ENCODE data around the gene MYORG. TPM values are rescaled to one million over a fixed set of nuclear protein-coding genes. Genes with fewer than 3 reads are reported as not detected.
A peak's percentile ranks its signal among the peaks of the same experiment; 100 is the strongest.

Gene MYORG
- total RNA-seq, 1 experiment from 2014 or later = 5.6 TPM

DNA sequence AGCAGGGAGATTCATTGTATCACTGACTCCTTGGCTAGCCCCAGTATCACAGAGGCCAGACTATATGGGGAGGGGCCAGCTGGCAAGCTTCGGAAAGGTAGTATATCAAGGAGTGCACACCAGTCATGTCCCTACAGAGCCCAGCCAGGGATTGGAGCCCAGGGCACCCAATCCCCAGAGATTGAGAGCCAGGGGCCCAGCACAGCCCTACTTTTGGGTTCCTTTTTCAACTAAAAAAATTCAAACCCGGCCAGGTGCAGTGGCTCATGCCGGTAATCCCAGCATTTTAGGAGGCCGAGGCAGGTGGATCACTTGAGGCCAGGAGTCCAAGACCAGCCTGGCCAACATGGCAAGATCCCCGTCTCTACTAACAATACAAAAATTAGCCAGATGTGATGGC lies 5.4 kb upstream of the MYORG start:
- Histone ChIP-seq H3K14ac (ENCODE audit: insufficient read depth, low read length) (no peak overlapping the region), H3K79me1 (ENCODE audit: insufficient read depth, low read depth, low read length, poor library complexity, severe bottlenecking) (no peaks in the 10 kb centered on the region), H3K18ac (ENCODE audit: insufficient read length, low read depth, low read length) (no peak overlapping the region), H3K4ac (ENCODE audit: low read depth, low read length) (no peak overlapping the region), H3K79me2 (ENCODE audit: insufficient read depth, low read length) (no peaks in the 10 kb centered on the region), H2BK12ac (ENCODE audit: insufficient read length, low read depth, low read length) (no peak overlapping the region), H2AK5ac (ENCODE audit: insufficient read length, low read length) (no peak overlapping the region), H2BK20ac (ENCODE audit: low read depth, low read length, poor library complexity, severe bottlenecking) (no peak overlapping the region), H3K23ac (ENCODE audit: insufficient read length, low read depth, low read length) (no peak overlapping the region), H3K27me3 (ENCODE audit: insufficient read depth, low read length) (peaks cover 2% of the 10 kb centered on the region; the same call in 1 of the 2 replicates), H2AFZ (ENCODE audit: low read length) (no peak overlapping the region), H4K91ac (ENCODE audit: insufficient read length, low read depth, low read length) (no peak overlapping the region), H3K23me2 (ENCODE audit: insufficient read length, low read depth, low read length, poor library complexity, severe bottlenecking) (peaks cover 25% of the 10 kb centered on the region), H2BK5ac (ENCODE audit: insufficient read length, low read length) (no peak overlapping the region), H2BK120ac (ENCODE audit: low read depth, low read length, poor library complexity, severe bottlenecking) (no peak overlapping the region), H3K9me3 (ENCODE audit: control insufficient read depth, low read depth, low read length) (no peaks in the 10 kb centered on the region), H3K4me2 (ENCODE audit: insufficient read depth, insufficient read length, low read length) (no peak overlapping the region), H3K9ac (ENCODE audit: extremely low read depth, insufficient read length, low read length) (no peak overlapping the region), H4K5ac (ENCODE audit: insufficient read length, low read depth, low read length) (no peak overlapping the region), H3T11ph (ENCODE audit: low read length) (no peak overlapping the region), H4K20me1 (ENCODE audit: control insufficient read depth, insufficient read depth, insufficient read length) (no peaks in the 10 kb centered on the region), H3K4me1 (ENCODE audit: insufficient read depth, low read length) (no peaks in the 10 kb centered on the region), H2BK15ac (ENCODE audit: low read depth, low read length) (no peak overlapping the region; the same call in 1 of the 2 replicates), H3K56ac (ENCODE audit: insufficient read length, low read depth, low read length) (no peak overlapping the region), H3K27ac (ENCODE audit: insufficient read length, low read depth, low read length) (no peak overlapping the region), H4K8ac (replicated peaks; ENCODE audit: insufficient read length, low read depth, low read length) (no peak overlapping the region)
- DNase-seq = peak; percentile 22
- Mint-ChIP-seq H3K36me3 (ENCODE audit: insufficient read depth in 1 of 3, low read depth in 3 of 3) (no peaks in the 10 kb centered on the region; a peak in 1 of 7 replicates), H3K27me3 (ENCODE audit: low read depth) (peaks cover 61% of the 10 kb centered on the region), H3K4me1 (peaks cover 9 to 23% of the 10 kb centered on the region in 2 experiments), H3K4me3 (peak overlapping the region in 1 of 2 experiments; percentile 95; a peak in 2 of 5 replicates), H3K9me3 (no peaks in the 10 kb centered on the region), H3K27ac (no peak overlapping the region; a peak in 1 of 7 replicates)
- WGBS (ENCODE audit: extremely low coverage, insufficient read length, low lambda C conversion rate) = no CpG with 5 or more reads among the region's 5 CpGs
- TF ChIP-seq, protein P1, sequence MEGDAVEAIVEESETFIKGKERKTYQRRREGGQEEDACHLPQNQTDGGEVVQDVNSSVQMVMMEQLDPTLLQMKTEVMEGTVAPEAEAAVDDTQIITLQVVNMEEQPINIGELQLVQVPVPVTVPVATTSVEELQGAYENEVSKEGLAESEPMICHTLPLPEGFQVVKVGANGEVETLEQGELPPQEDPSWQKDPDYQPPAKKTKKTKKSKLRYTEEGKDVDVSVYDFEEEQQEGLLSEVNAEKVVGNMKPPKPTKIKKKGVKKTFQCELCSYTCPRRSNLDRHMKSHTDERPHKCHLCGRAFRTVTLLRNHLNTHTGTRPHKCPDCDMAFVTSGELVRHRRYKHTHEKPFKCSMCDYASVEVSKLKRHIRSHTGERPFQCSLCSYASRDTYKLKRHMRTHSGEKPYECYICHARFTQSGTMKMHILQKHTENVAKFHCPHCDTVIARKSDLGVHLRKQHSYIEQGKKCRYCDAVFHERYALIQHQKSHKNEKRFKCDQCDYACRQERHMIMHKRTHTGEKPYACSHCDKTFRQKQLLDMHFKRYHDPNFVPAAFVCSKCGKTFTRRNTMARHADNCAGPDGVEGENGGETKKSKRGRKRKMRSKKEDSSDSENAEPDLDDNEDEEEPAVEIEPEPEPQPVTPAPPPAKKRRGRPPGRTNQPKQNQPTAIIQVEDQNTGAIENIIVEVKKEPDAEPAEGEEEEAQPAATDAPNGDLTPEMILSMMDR (conservative IDR thresholded peaks at IDR 0.05) = no peak

All from H9 (cell line).